ENCODE data around the gene PUM2.

DNA sequence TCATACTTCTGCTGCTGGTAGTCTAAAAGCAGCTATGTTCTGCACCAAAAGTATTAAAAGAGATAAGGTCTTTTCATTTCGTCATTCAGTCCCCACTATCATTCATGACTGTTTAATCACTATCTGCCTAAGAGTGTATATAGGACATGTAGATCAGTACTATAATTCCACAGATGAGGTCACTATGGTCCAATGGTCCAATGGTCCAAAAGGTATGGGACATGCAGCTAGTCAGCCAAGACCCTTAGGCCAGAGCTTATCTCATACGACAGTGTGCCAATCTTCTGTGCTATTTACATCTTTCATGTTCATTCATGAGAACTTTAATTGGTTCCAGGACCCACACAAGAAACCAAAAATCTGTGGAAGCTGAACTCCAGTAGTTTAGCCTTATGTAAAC, 83.1 kb downstream of the PUM2 start:
- TF ChIP-seq ZNF274 (IDR thresholded peaks at IDR 0.05; ENCODE audit: low read depth, low read length) (no peak), YY1 (IDR thresholded peaks at IDR 0.05; ENCODE audit: insufficient read depth, insufficient read length) (no peak)
